ENCODE results near the gene AP5Z1. TPM values are rescaled to one million over a fixed set of nuclear protein-coding genes. Genes with fewer than 3 reads are reported as not detected.

The AP5Z1 gene
- polyA plus RNA-seq, 3 donors = 30.8 to 75.2 (median 33.8) TPM

DNA sequence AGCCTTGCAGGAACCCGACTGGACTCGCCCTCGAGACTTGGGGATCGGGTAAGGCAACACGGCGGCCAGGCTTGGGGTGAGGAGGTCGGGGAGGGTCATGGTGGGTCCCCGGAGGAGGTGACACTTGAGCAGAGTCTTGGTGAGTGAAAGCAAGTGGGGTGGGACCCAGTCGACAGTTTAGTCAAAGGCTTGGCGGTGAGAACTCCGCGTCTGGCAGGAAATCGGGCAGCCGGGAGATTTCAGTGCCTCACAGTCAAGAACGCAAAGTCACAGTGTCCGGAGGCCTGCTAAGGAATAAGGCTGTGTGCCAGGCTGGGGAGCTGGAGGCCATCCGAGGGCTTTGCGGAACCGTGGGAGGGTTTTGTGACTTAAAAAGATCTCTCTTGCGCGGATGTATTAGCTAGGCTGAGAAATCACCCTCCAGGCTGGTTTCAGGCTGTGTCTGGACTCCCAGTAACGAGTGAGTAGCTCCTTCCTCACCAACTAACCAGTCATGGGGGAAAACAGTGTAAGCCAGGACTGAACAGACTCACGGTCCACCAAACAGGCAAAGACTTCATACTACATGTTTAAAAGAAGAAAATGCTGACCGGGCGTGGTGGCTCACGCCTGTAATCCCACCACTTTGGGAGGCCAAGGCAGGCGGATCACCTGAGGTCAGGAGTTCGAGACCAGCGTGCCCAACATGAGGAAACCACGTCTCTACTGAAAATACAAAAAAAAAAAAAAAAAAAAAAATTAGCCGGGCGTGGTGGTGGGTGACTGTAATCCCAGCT, 613 bp downstream of the AP5Z1 start:
- Histone ChIP-seq H3K4me1 (ENCODE audit: control insufficient read depth in 1 of 2, insufficient read depth in 2 of 2, low read length in 2 of 2) (peaks cover 25 to 32% of the 10 kb centered on the region in 2 donors), H3K36me3 (replicated peaks in 1 of 2; ENCODE audit: control insufficient read depth in 1 of 2, insufficient read depth in 2 of 2, low read length in 2 of 2) (peaks cover 4 to 24% of the 10 kb centered on the region in 2 donors), H3K4me2 (replicated peaks; ENCODE audit: extremely low read depth, low read length, poor library complexity, severe bottlenecking) (peak overlapping the region; percentile 89), H3K27ac (ENCODE audit: low read depth in 1 of 2, low read length in 2 of 2) (peak overlapping the region; percentile 97 to 98), H3K79me2 (ENCODE audit: insufficient read depth, low read length) (peaks cover 47% of the 10 kb centered on the region), H3K9me3 (replicated peaks in 1 of 2; ENCODE audit: control insufficient read depth in 1 of 2, insufficient read depth in 1 of 2, low read length in 2 of 2) (no peaks in the 10 kb centered on the region), H2AFZ (ENCODE audit: insufficient read depth, low read depth, low read length, poor library complexity, severe bottlenecking) (peak overlapping the region; percentile 90), H3K9ac (ENCODE audit: insufficient read depth, low read length, poor library complexity, severe bottlenecking) (peak overlapping the region; percentile 93), H3K4me3 (replicated peaks in 1 of 3; ENCODE audit: low read depth in 2 of 3, low read length in 3 of 3) (peak overlapping the region; percentile 70 to 89 (median 88)), H3K27me3 (ENCODE audit: control insufficient read depth in 2 of 2, insufficient read depth in 2 of 2, low read length in 2 of 2) (no peaks in the 10 kb centered on the region), H4K20me1 (ENCODE audit: insufficient read depth, low read length) (peaks cover 31% of the 10 kb centered on the region)
- Mint-ChIP-seq H3K9me3 (no peaks in the 10 kb centered on the region), H3K27me3 (ENCODE audit: low read depth in 3 of 3) (no peaks in the 10 kb centered on the region), H3K4me3 (peak overlapping the region; percentile 99), H3K36me3 (peaks cover 13 to 33% of the 10 kb centered on the region in 2 donors), H3K4me1 (peaks cover 33% of the 10 kb centered on the region), H3K27ac (peak overlapping the region; percentile 98 to 100 (median 100))
- intact Hi-C loops (cut with micrococcal nuclease) = loop anchor here in 1 of 2 donors (1.0 kb wide), 1 partner anchor 134 kb away; no protein-coding TSS in a partner anchor
- no peak for TF ChIP-seq CTCF (IDR thresholded peaks at IDR 0.05)
- peak; percentile 49 to 74 (median 60) for DNase-seq
- 7% methylated on average over 22 of the region's 32 CpGs for WGBS (ENCODE audit: insufficient coverage)

GRCh38 chr7:4779118-4779517, 3.7 kb downstream of the AP5Z1 start:
- Mint-ChIP-seq H3K9me3 (no peaks in the 10 kb centered on the region), H3K36me3 (peaks cover 31 to 55% of the 10 kb centered on the region in 2 donors), H3K4me1 (peaks cover 26% of the 10 kb centered on the region), H3K27me3 (ENCODE audit: low read depth in 3 of 3) (no peaks in the 10 kb centered on the region), H3K27ac (peak overlapping the region in 1 of 7 donors; percentile 58), H3K4me3 (no peak overlapping the region)
- peaks cover 35 to 55% of the 10 kb centered on the region in 2 donors for H3K36me3 ChIP-seq (replicated peaks in 1 of 2; ENCODE audit: control insufficient read depth in 1 of 2, insufficient read depth in 2 of 2, low read length in 2 of 2)
- H3K4me3 ChIP-seq (replicated peaks in 1 of 3; ENCODE audit: low read depth in 2 of 3, low read length in 3 of 3) = no peak overlapping the region
- H3K9me3 ChIP-seq (replicated peaks in 1 of 2; ENCODE audit: control insufficient read depth in 1 of 2, insufficient read depth in 1 of 2, low read length in 2 of 2) = no peaks in the 10 kb centered on the region
- H4K20me1 ChIP-seq (ENCODE audit: insufficient read depth, low read length) = peaks cover 61% of the 10 kb centered on the region
- H2AFZ ChIP-seq (ENCODE audit: insufficient read depth, low read depth, low read length, poor library complexity, severe bottlenecking) = no peak overlapping the region
- H3K27ac ChIP-seq (ENCODE audit: low read depth in 1 of 2, low read length in 2 of 2) = no peak overlapping the region
- no peak overlapping the region for H3K9ac ChIP-seq (ENCODE audit: insufficient read depth, low read length, poor library complexity, severe bottlenecking)
- no peak for TF ChIP-seq CTCF (IDR thresholded peaks at IDR 0.05)
- intact Hi-C loops (cut with micrococcal nuclease) = no loop called here
- DNase-seq = no peak
- peaks cover 67% of the 10 kb centered on the region for H3K79me2 ChIP-seq (ENCODE audit: insufficient read depth, low read length)
- no peak overlapping the region for H3K4me2 ChIP-seq (replicated peaks; ENCODE audit: extremely low read depth, low read length, poor library complexity, severe bottlenecking)
- peaks cover 20 to 27% of the 10 kb centered on the region in 2 donors for H3K4me1 ChIP-seq (ENCODE audit: control insufficient read depth in 1 of 2, insufficient read depth in 2 of 2, low read length in 2 of 2)
- WGBS (ENCODE audit: insufficient coverage) = no CpG with 5 or more reads among the region's 5 CpGs
- H3K27me3 ChIP-seq (ENCODE audit: control insufficient read depth in 2 of 2, insufficient read depth in 2 of 2, low read length in 2 of 2) = no peaks in the 10 kb centered on the region
